HG02840 (cell line): Measurements from ENCODE around the gene KMO.
A peak's percentile ranks its signal among the peaks of the same experiment; 100 is the strongest.

Experiments
- ATAC-seq: cut with Tn5 transposase; IDR thresholded peaks from one replicate; pipeline ENCODE4 v1.9.1; 2021; ENCODE audit warnings: mild to moderate bottlenecking, moderate library complexity, moderate number of reproducible peaks; ENCODE audit not compliant: unreplicated experiment, low FRiP score

Gene KMO

DNA sequence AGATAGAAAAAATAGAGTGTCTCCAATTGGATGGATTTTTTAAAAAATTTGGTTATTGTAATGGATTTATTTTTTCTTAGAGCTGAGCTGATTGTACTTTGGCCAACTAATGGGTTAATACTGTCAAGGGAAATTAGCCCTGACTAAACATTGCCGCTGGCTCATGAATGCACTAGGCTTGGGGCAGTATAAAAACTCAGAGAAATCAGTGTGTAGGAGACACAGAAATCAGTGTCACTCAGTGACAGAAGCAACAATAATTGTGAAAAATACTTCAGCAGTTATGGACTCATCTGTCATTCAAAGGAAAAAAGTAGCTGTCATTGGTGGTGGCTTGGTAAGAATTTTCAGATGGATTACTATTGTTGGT lies at the start of gene KMO:
Gene KMO, plus strand, starts transcription at position 217 of the 370 bp plus-strand sequence. Its CDS starts 67 bp downstream, at position 284.
- peak; percentile 30 for ATAC-seq

DNA sequence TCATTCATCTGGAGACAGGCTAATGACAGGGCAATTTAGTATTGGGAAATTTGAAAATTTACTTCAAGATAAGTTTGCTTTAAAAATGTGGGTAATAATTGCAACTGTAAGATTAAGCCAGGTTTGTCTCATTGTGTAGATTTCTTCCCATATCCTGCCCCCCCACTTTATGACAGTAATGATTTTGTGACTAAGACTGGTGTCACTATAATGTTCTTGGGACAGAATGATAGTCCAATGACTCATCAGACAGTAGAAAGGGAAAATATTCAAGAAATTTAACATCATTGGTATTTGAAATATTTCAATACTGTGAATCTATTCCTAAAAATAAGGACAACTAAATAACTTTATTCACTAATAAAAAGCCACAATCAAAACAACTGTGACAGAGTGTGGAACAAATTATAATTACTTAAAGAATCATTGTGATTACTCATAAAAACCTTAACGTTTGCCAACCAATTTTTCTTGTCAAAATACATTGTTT lies 49.4 kb upstream of the KMO start:
- no peak for ATAC-seq

DNA sequence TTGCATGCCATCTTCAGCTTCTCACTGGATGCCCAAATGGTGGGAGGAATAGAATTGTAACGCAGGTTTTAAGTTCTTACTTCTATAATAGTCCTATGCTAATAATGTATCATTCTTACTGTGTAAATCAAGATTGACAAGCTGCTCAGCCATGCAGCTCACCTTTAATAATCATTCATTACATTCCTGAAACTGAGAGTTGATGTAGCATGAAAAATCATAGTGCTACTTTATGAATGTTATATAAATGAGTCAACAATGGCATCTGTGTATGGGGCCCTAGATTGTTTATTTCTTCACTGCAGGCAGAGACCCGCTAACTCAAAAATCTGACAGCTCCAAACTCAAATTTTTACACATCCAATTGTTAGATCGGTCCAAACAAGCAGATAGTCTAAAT lies 47.0 kb upstream of the KMO start:
- peak; percentile 74 for ATAC-seq

DNA sequence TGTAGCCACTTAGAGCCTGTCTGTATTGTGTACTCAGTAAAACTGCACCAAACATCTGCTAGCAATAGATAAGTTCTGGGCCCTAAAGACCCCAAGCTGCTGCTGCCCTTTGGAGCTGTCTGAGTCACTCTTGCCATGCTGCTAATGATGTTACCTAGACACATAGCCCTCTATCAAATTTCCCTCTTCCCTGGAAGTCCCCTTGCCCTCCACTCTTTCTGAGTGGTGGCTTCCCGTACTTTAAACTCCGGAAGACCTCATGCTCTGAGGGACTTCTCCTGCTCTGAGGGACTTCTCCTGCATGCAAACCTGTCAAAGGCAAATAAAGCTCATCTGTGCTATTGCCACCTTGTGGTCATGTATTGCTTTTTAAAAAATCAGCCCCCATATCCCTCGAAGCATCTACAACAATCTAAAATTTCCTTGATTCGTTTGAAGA lies 46.6 kb upstream of the KMO start:
- peak; percentile 43 for ATAC-seq

DNA sequence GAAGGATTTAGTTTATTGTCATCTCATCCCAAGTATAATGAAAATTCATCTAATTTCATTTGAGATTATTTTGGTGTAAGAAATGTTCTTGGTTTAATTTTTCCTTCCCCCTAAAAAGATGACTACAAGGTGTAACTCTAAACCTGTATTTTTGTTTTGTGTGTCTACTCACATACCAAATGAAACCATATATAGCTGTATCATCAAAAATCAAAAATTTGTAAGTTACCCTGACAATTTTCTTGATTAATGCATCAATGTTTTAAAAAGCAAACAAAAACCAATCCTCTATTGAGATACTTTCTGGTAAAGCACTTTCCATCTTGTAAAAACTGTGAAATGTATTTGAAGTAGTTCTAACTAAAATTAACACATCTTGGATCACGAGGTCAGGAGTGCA lies 43.4 kb upstream of the KMO start:
- no peak for ATAC-seq

DNA sequence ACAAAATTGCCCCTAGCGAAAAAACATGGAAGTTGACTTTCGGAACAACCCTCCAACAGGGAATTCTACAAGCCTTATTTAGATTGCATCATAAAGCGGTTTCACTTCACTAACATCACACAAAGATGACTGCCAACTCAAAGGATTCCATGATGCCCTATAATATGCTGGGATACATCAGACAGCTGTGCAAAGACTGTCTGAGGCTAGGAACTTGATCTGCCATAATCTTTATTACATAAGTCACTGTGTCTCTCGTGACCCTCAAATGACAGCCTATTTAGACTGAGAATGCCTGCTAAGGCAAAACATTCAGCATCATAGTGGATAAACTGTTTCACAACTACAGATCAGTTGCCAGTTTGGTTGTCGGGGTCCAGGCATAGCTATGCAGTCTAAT lies 36.4 kb upstream of the KMO start:
- ATAC-seq, result no peak

DNA sequence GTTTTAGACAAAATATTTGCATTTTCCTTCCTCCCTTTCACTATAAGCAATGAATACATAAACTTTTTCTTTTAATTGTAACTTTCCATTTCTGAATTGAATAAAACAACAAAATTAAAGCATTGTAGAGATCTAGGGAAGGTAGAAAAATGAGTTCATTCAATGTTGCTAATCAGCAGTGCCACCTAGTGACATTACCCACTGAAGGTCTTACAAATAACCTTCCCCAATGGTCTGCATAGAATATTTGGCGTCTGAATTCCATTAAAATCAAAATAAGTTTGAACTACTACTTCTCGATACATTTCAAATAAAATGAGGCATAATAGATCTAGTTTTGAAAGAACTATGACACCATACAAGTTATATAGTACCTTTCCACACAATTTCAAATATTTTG lies 32.3 kb upstream of the KMO start:
- no peak for ATAC-seq

DNA sequence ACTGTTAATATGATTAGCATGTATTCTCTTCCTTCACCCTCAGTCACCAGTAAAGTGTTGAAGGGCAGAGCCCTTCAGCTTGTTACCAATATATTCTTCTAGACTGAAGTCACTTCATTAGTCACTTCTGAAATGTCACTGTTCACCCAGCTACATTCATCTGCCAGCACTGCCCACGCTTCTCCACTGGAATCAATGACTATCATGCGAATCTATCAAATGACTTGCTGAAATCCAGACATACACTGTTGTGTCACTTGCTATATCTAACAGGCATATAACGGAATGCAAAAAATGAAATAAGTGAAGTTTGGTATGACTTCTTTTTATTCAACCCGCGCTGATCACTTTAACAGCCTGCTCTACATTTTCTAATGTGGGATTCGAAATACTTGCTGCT lies 28.7 kb upstream of the KMO start:
- ATAC-seq, result no peak

DNA sequence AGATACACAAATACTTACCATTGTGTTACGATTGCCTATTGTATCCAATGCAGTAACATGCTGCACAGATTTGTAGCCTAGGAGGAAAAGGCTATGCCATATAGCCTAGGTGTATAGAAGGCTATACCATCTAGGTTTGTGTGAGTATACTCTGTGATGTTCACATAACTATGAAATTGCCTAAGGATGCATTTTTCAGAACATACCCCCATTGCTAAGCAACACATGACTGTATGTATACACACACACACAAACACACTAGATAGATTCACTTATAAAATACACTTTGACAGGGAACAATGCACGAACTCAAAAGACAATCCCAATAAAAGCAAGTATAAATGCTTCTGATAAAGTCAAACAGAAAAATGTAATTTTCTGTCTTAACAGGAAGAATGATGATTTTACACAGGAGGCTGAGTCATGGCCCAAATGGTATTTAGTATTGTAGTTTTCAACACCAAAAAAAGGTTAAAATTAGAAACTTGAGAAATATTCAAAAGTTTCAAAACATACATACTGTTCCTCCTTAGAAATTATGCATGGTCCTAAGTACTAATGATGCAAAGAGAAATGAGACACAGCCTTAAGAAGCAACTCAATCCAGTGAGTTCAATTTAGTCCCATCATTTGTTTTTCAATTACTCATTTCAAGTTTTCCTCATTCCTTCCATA lies 24.9 kb upstream of the KMO start:
- ATAC-seq, result no peak

DNA sequence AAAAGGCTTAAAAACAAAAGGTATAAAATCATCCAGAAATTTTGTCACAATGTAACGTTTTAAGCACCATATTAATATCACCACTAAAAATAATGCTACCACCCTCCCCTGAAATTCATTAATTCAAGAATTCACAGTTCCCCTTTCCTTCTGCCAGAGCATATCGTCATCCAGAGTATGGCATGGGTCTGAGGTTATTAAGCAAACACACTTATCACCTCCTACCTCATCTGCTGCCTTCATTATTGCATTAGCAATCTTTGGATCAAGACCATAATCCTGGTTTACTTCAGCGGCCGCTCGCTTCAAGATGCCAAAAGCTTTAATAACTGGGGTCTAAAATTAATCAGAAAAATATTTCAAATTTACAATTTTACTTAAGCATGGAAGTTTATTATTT lies 18.8 kb upstream of the KMO start:
- no peak for ATAC-seq

DNA sequence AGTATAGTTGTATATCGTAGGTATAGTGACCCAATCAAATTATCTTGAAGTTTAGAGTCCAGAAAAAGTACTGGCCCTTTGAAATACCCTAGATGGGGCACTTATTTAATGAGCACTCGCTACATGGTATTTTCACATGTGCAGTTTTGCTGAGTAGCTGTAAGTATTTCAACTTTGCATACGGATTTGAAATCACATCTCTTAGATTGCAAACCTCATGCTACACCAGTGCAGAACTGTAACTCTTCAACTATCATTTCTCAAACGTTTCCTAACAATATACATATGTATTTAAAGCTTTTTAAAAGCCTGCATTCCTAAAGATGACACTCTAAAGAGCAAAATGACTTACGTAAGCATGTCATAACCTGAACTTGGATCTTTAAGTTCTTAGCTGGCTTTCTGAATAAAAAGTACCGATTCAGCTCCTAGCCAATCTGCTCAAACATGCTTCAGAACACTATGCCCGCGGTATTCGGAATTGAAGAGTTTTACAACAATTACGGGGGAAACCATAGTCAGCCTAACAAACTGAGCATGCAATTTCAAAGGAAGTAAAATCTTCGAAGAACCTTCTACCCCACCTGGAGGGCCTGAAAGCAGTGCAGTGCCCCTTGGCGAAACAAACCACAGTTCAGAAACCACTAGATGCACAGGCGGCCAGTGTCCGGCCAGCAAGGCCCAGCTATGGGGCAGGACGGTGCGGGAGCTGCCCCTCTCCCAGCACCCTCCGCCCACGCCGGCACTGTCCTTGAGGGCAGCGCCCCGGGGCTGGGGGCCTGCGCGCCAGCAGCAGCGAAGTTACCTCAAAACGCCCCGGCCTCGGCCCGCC lies 13.5 kb upstream of the KMO start:
- peak; percentile 32 for ATAC-seq

DNA sequence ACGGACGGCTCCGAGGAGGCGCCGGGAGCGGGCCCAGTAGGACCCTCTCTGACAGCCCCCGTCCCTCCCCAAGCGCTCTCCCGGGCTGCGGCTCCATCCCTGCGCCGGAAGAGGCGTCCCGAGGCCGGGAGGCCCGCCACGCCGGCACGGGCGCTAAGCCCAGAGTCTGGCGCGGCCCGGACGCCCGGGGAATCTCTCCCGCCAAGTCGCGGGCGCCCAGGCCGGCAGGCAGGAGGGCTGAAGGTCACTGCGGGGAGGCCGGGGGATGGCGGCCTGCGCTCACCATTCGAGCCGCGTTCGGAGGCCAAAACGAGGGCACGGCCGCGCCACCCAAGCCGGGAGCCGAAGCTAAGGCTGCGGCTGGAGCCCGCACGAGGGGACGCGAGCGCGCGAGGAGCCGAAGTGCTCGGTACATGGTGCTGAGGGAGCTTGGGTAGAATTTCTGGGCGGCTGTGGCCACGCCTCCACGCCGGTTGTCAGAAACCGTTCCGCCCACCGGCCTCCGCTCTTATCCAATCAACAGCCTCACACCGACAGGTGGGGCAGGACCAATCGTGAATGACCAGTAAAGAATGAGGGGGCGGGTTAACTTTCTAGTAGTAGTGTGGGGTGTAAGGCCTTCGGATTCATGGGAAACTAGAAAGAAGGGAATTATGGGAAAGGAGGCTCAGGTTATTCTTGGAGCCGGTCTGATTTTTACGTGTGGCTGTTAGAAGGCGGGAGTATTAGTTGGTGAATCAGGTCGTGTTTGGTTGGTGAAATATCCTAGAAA lies 12.7 kb upstream of the KMO start, which contains the start of gene FH:
Gene FH, minus strand, starts transcription at position 448 of the 772 bp plus-strand sequence. Its CDS starts 33 bp downstream, at position 415.
- peak; percentile 97 for ATAC-seq

DNA sequence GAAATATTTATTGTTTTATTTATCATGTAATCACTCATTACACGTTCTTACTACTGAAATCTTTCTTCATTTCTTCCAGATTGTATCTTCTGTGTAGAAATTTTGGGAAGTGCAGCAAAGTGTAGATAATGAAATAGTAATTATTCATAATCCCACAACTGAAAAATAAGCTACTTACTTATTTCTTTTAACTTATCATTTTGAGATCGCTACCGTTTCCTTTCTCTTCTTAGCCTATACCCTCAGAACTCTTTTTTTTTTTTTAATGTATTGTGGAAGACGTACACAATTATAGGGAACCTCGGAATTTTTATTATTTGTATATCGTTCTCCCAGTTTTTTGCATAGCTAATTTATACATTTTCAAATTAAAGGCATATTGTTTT lies 12.1 kb upstream of the KMO start:
- no peak for ATAC-seq

DNA sequence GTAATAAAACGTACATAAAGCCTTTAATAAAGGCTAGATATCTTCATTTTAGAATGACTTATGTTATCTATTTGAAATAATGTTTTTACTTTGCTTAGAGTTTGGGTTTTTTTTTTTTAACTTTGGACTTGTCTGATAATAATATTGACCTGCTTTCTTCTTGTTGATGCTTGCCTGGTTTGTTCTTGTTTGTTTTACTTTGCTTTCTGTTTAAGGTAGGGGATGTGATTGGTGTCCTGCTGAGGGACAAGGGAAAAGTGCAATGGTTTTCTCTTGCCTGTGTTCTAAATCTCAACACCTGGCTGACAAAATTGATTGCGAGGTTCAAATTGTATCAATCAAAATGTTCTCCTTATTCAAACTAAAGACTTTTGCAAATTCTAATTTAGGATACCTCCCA lies 10.5 kb upstream of the KMO start:
- ATAC-seq, result no peak

DNA sequence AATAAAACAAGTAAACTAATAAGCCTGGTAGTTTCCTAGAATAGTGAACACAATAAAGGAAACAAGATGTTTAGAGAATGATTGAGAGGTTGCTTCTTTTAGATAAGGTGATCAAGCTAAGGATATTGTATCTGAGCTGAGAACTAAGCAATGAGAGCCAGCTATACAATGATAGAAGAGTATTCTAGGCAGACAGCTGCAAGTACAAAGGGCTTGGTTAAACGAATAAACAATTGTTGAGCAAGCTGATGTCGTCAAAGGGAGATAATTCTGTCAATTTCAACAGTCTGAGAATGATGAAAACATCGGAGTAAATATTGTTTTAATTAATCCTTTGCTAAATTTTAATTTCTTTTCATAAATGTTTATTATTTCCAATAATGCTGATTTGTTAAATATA lies 7.2 kb upstream of the KMO start:
- no peak for ATAC-seq

DNA sequence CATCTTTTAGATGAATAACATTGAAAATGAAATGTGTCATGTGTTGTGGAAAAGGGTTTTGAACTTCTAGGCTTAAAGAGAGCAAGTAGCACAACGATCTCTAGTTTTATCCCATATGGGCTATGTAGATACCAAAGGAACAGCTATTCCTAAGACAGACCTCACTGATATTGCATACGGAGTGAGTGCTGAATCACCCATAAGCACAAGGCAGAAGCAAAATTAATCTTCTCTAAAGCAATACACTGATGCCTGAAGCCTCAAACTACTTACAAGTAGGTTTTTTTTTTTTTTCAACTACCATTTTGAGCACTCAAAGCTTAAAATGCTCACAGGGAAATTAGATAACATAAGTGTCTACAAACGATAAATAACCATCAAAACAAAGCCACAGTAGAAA lies 5.0 kb upstream of the KMO start:
- ATAC-seq, result no peak

DNA sequence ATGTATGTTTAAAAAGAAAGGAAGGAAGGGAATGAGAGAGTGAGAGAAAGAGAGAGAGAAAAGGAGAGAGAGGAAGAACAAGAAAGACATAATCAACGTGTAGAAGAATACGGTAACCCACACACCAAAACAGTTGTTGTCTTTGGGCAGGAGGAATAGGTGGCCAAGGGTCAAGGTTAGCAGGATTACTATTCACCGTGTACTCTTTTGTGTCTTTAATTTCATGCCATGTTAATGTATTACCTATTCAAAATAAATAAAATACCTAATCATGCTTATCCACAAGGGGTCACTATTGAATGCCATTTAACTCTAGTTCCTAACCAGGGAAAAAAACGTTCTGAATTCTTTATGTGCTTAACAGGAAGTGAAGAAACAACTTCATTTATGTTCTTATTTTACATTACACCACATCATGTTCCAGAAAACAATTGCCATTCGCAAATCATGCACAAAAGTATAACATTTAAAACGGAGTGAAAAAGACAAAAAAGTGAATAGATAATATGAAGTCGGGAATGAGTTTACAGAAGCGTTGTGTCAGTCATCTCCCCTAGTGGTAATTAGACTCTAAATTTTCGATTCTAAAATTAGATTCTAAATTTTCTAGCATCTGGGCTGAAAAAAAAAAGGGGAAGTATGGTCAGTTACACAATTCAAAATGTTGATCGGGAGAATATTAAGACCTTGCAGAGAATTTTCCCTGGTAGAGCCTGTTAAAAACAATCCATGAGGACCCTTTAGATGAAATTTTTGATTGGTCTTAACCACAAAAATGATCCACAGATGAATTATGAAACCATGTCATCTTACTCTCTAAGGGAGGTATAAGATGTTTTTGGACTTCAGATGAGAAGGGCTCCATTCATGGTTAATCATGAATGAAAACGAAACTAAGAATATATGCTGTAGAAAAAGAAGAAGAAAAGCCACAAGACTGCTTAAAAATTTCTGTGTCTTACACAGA lies 700 bp upstream of the KMO start:
- peak; percentile 66 for ATAC-seq

DNA sequence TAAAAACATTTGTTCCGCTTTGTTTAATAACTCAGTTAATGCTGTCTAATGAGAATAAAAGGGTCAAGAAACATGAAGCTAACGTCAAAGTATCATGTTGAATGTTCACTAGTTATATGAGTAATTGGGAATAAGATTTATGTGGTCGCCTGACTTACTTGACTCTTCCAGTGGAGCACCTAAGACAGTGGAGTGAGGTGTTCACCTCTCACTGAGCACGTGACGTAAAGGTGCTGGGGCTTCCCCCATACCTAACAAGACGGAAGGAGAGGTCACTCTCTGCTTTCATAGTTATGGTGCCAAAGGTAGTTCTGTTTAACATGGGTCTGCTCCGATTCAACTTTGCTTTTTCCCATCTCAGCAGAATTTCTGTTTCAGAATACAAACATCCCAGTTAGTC lies 686 bp downstream of the KMO start:
- ATAC-seq, result peak; percentile 64

DNA sequence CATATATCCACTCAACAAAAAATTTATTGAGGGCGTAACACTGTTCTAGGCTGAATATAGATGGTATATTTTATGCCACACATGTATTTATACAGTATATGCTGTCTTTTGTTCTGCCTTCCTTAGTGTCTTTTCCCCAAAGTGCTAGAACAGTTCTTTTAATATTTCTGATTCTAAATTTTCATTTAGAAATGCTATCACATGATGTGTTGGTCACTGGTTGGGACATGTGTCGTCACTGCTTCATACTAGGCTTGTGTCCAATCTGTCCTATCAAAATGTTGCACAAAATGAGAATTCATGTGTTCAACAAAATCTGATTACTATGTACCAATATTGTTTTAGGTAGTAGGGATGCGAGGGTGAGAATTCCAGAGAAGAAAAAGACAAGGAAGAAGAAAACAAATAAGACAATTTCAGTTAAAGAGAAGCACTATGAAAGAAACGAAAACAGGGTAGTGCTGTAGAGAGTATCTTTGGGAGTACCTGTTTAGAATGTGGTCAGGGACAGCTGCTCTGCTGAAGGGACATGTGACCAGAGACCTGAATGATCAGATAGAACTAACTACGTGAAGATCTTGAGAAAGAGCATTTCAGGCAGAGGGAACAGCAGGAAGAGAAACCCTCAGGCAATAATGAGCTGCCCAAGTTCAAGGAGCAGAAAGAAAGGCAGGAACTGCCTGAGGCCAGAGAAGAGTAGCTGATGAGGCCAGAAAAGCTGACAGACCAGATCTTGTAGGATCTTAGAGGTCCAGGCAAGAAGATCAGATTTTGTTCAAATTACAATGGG lies 1.3 kb downstream of the KMO start:
- no peak for ATAC-seq
